ENCODE measurements around the gene LAMP1. TPM values are rescaled to one million over a fixed set of nuclear protein-coding genes. Genes with fewer than 3 reads are reported as not detected.

The LAMP1 gene
- total RNA-seq, 1 experiment from 2014 or later, result 110 TPM

DNA sequence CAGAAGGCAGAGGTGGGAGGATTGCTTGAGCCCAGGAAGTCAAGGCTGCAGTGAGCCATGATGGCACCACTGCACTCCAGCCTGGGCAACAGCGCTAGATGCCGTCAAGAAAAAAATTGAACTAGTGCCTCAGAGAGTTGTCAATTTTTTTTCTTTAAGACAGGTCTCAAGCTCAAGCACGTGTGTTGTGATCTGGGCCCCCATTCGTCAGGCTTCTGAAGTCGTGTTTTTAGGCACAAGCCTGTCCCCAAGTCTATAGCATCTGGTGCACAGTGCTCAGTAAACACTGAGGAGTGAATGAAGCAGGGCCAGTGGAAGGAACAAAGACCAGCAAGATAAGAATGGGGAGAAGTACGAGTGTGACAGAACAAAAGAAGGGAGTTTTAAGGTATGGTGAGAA, 23.7 kb upstream of the LAMP1 start:
- ChIA-PET CTCF (interaction anchor here (0.6 kb wide), 1 partner anchor 588 kb away, joined by 3 read pairs; no protein-coding TSS in a partner anchor), POLR2A (ENCODE audit: unreplicated experiment) (no interaction called here)
- no peaks in the 10 kb centered on the region for H3K79me2 ChIP-seq (ENCODE audit: low read length)
- BruUV-seq (replicated peaks), result no TSS peak
- no peaks in the 10 kb centered on the region for H3K9me2 ChIP-seq (replicated peaks; ENCODE audit: low read length)
- no peaks in the 10 kb centered on the region for H3F3A ChIP-seq (ENCODE audit: low read length, unreplicated experiment)
- no peak overlapping the region for H2AFZ ChIP-seq (ENCODE audit: low read length)
- peaks cover 7% of the 10 kb centered on the region; the same call in 1 of the 2 replicates for H3K4me1 ChIP-seq (ENCODE audit: insufficient read depth, low read length)
- no peak for TF ChIP-seq EZH2 (IDR thresholded peaks at IDR 0.05; ENCODE audit: low read length, unreplicated experiment)
- TF ChIP-seq, protein P1, sequence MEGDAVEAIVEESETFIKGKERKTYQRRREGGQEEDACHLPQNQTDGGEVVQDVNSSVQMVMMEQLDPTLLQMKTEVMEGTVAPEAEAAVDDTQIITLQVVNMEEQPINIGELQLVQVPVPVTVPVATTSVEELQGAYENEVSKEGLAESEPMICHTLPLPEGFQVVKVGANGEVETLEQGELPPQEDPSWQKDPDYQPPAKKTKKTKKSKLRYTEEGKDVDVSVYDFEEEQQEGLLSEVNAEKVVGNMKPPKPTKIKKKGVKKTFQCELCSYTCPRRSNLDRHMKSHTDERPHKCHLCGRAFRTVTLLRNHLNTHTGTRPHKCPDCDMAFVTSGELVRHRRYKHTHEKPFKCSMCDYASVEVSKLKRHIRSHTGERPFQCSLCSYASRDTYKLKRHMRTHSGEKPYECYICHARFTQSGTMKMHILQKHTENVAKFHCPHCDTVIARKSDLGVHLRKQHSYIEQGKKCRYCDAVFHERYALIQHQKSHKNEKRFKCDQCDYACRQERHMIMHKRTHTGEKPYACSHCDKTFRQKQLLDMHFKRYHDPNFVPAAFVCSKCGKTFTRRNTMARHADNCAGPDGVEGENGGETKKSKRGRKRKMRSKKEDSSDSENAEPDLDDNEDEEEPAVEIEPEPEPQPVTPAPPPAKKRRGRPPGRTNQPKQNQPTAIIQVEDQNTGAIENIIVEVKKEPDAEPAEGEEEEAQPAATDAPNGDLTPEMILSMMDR (conservative IDR thresholded peaks at IDR 0.05; ENCODE audit: low read depth, low read length), result no peak
- no peak for TF ChIP-seq EZH2phosphoT487 (IDR thresholded peaks at IDR 0.05; ENCODE audit: borderline replicate concordance, low read length)
- no peak for ATAC-seq
- intact Hi-C loops (cut with micrococcal nuclease), result no loop called here
- H3K4me2 ChIP-seq (ENCODE audit: low read length), result no peak overlapping the region
- H3K9ac ChIP-seq (ENCODE audit: low read length), result no peak overlapping the region
- H3K4me3 ChIP-seq (ENCODE audit: low read length), result no peak overlapping the region
- H3K27me3 ChIP-seq (ENCODE audit: low read length), result no peaks in the 10 kb centered on the region
- no peaks in the 10 kb centered on the region for H3K9me3 ChIP-seq (ENCODE audit: low read length)
- no peak for DNase-seq
- no peaks in the 10 kb centered on the region for H4K20me1 ChIP-seq (ENCODE audit: low read length)
- no peaks in the 10 kb centered on the region for H3K36me3 ChIP-seq (ENCODE audit: low read depth, low read length)
- H3K27ac ChIP-seq (ENCODE audit: low read length), result no peak overlapping the region

DNA sequence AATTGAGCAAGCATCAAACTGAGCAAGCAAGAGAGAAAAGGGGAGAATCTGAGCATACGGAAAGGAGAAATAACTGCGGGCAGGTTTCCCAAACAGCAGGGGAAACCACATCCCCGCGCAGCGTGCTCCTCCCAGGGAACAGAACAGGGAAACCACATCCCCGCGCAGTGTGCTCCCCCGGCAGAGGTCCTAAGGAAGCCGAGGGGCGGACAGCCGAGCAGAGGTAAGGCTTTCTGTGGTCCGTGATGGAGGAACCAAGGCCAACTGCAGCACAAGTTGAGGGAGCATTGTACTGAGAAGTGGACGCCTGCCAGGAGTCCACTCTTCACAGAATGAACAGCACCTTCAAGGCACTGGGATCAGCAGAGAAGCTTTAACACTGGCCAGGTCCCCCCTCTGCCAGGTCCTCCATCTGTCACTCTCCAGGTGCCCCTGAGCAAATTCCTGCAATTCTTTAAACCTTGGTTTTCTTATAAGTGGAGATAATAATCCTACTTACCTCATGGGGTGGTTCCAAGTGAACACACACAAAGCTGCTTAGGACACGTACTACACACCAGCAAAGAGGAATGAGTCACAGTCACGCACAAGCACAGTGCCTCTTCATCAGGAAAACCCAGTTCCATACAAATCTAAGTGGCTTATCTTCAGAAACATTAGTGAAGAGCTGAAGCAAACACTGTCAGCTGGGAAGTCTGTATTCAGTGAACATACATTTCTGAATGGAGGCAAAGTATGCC, 23.0 kb upstream of the LAMP1 start:
- Histone ChIP-seq H3K9me3 (ENCODE audit: low read length) (no peaks in the 10 kb centered on the region), H3K4me3 (ENCODE audit: low read length) (no peak overlapping the region), H3K79me2 (ENCODE audit: low read length) (no peaks in the 10 kb centered on the region), H3K9me2 (replicated peaks; ENCODE audit: low read length) (no peaks in the 10 kb centered on the region), H3K4me1 (ENCODE audit: insufficient read depth, low read length) (peaks cover 7% of the 10 kb centered on the region; the same call in 1 of the 2 replicates), H2AFZ (ENCODE audit: low read length) (no peak overlapping the region), H3K9ac (ENCODE audit: low read length) (no peak overlapping the region), H4K20me1 (ENCODE audit: low read length) (no peaks in the 10 kb centered on the region), H3F3A (ENCODE audit: low read length, unreplicated experiment) (no peaks in the 10 kb centered on the region), H3K36me3 (ENCODE audit: low read depth, low read length) (no peaks in the 10 kb centered on the region), H3K27ac (ENCODE audit: low read length) (no peak overlapping the region), H3K4me2 (ENCODE audit: low read length) (no peak overlapping the region), H3K27me3 (ENCODE audit: low read length) (no peaks in the 10 kb centered on the region)
- TF ChIP-seq EZH2 (IDR thresholded peaks at IDR 0.05; ENCODE audit: low read length, unreplicated experiment), result no peak
- TF ChIP-seq, protein P1 (conservative IDR thresholded peaks at IDR 0.05; ENCODE audit: low read depth, low read length), result no peak
- no peak for TF ChIP-seq EZH2phosphoT487 (IDR thresholded peaks at IDR 0.05; ENCODE audit: borderline replicate concordance, low read length)
- CTCF ChIA-PET, result interaction anchor here (0.6 to 1.0 kb wide), 2 partner anchors 99 to 589 kb away, joined by 3 to 6 read pairs; no protein-coding TSS in a partner anchor
- POLR2A ChIA-PET (ENCODE audit: unreplicated experiment), result interaction anchor here (0.7 kb wide), 1 partner anchor 288 kb away, joined by 6 read pairs; no protein-coding TSS in a partner anchor
- ATAC-seq, result peak; percentile 54
- intact Hi-C loops (cut with micrococcal nuclease), result no loop called here
- DNase-seq, result peak; percentile 28
- BruUV-seq (replicated peaks), result no TSS peak

DNA sequence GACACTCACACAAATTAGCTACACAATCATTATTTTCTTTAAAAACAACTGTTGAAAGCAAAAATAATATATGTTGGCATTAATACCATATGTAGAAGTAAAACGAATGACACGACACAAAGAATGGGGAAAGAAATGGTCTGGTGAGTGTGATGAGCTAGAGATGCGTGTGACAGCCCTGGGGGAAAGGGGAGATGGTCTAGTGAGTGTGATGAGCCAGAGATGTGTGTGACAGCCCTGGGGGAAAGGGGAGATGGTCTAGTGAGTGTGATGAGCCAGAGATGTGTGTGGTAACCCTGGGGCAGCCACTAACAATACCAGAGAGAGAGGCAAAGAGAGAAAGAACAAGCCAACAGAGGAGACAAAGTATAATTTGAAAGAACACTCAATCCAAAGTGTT, 22.3 kb upstream of the LAMP1 start:
- Histone ChIP-seq H2AFZ (ENCODE audit: low read length) (no peak overlapping the region), H3K4me1 (ENCODE audit: insufficient read depth, low read length) (peaks cover 7% of the 10 kb centered on the region; the same call in 1 of the 2 replicates), H3K27ac (ENCODE audit: low read length) (no peak overlapping the region), H3K4me2 (ENCODE audit: low read length) (no peak overlapping the region), H3K27me3 (ENCODE audit: low read length) (no peaks in the 10 kb centered on the region), H3K9me3 (ENCODE audit: low read length) (no peaks in the 10 kb centered on the region), H3F3A (ENCODE audit: low read length, unreplicated experiment) (no peaks in the 10 kb centered on the region), H3K9me2 (replicated peaks; ENCODE audit: low read length) (no peaks in the 10 kb centered on the region), H3K4me3 (ENCODE audit: low read length) (no peak overlapping the region), H3K9ac (ENCODE audit: low read length) (no peak overlapping the region), H3K36me3 (ENCODE audit: low read depth, low read length) (no peaks in the 10 kb centered on the region), H4K20me1 (ENCODE audit: low read length) (no peaks in the 10 kb centered on the region), H3K79me2 (ENCODE audit: low read length) (no peaks in the 10 kb centered on the region)
- no peak for DNase-seq
- intact Hi-C loops (cut with micrococcal nuclease), result loop anchor here (1.0 kb wide), 1 partner anchor 99 kb away; no protein-coding TSS in a partner anchor
- ChIA-PET CTCF (interaction anchor here (1.0 kb wide), 1 partner anchor 98 kb away, joined by 6 read pairs; no protein-coding TSS in a partner anchor), POLR2A (ENCODE audit: unreplicated experiment) (interaction anchor here (0.7 kb wide), 1 partner anchor 288 kb away, joined by 6 read pairs; no protein-coding TSS in a partner anchor)
- no peak for TF ChIP-seq EZH2 (IDR thresholded peaks at IDR 0.05; ENCODE audit: low read length, unreplicated experiment)
- TF ChIP-seq EZH2phosphoT487 (IDR thresholded peaks at IDR 0.05; ENCODE audit: borderline replicate concordance, low read length), result no peak
- TF ChIP-seq, protein P1 (conservative IDR thresholded peaks at IDR 0.05; ENCODE audit: low read depth, low read length), result no peak
- no TSS peak for BruUV-seq (replicated peaks)
- no peak for ATAC-seq

Data from PC-3 (cell line).